Activated CD4-positive, alpha-beta T cell treated with anti-CD3 and anti-CD28 coated beads, Interleukin-2, Interleukin-4, amounts not matched to agents 100 ng/mL and 50 ng/mL, durations not matched to agents 16 hours and 8 hours (primary cell): Measurements from ENCODE around the gene KCNJ9.
A peak's percentile ranks its signal among the peaks of the same experiment; 100 is the strongest.

ENCODE experiments used
- DNase-seq: peaks from one replicate; pipeline ENCODE4 v3.0.0-alpha.2; 2020; ENCODE audit warnings: low spot score

KCNJ9 gene

GRCh38 chr1:160087118-160087662, 5.9 kb downstream of the KCNJ9 start:
- DNase-seq = no peak

GRCh38 chr1:160089883-160090282, 8.5 kb downstream of the KCNJ9 start:
- DNase-seq = no peak

GRCh38 chr1:160090760-160091159, 9.4 kb downstream of the KCNJ9 start:
- no peak for DNase-seq

- no peak for DNase-seq
Observed at GRCh38 chr1:160091666-160092223, 10.4 kb downstream of the KCNJ9 start.

DNA sequence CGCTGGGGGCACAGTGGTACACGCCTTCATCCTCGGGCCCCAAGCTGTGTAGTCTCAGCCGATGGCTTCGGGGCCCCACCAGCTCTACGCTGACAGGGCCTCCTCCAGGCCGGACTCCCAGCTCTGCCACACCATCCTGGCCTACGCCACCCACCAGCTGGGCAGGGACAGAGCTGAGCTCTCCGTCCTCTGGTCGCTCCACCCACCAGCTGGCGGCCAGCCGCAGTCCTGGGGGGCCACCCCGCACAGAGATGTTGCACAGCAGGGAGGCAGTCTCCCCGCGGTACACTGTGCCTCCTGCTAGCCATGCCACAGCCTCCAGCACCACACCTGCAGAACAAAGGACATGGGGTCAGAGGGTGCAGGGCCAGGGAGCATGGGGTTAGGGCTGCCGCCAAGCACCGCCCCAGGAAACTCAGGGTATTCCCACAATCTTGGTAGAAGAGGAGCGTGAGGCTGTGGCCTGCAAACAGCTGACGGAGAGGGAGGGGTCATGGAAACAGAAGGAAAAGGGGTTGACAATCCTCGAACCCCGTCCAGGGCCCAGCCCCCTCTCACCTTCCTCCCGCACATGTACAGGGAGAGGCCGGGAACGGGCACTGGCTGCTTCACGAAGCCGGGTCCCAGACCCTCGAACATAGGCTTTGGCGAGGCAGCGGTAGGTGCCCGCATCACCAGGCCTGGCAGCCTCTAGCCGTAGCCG, 11.2 kb downstream of the KCNJ9 start:
- DNase-seq = no peak

DNA sequence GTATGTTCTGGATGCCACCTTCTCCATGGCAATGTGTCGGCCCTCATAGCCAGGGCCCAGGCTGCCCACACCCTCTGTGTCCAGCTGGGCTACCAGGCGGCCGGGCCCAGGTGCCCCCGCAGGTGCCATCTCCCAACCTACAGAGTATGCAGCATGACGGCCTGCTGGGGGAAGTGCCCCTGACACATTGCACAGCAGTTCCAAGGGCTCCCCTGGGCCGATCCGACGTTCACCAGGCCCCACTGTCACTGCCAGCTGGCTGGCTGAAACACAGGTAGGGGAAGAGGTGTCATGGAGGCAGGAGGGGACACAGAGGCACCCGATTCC, 11.7 kb downstream of the KCNJ9 start:
- DNase-seq = no peak

- no peak for DNase-seq
Observed at GRCh38 chr1:160093624-160094290, 12.4 kb downstream of the KCNJ9 start.

DNA sequence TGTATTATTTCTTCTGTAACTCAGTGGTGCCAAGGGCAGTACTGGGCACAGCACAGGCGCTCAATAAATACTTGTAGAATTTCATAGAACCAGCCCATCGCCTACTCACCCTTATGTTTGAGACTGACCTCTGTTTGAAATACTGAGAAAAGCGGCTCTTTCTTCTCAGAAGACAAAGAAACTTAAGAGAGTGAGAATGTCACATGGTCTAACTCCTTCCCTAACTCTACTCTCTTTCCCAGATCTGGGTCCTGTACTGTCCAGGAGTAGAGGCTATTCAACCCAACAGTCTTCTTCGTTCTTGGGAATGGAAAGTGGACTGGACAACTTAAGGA, 12.9 kb downstream of the KCNJ9 start:
- no peak for DNase-seq

GRCh38 chr1:160094806-160095205, 13.5 kb downstream of the KCNJ9 start:
- DNase-seq = no peak

DNA sequence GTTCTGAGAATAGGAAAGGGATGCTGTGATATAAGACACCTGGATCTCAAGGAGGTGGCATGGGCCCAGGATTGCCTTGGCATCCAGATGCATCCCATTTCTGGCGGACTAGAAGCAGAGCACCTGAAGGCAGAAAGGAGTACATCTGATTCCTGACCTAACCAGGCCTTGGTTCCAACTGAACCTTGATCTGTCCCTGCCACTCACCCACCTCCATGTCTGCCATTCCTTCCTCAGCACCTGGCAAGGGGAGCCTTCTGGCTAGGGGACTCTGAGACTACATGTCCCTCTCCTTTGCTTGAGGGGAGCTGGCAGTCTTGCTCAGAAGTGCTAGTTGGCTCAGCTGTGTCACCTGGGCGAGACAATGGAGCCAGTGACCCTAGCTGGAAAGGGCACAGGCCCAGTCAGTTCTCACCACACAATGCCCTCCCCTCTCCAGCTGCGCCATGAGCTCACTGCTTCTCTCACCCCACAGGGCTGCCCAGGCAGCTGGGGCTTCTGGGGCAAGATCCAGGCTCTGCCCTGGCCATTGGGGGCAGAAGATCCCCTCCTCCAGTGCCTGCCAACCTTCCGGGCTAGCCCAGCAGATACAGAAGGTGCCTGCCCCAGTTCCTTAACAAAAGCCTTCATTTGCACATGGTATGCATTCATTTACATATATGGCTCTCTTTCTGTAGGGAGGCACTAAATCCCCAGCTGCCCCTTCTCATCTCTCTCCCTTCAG, 14.2 kb downstream of the KCNJ9 start:
- DNase-seq = no peak

DNA sequence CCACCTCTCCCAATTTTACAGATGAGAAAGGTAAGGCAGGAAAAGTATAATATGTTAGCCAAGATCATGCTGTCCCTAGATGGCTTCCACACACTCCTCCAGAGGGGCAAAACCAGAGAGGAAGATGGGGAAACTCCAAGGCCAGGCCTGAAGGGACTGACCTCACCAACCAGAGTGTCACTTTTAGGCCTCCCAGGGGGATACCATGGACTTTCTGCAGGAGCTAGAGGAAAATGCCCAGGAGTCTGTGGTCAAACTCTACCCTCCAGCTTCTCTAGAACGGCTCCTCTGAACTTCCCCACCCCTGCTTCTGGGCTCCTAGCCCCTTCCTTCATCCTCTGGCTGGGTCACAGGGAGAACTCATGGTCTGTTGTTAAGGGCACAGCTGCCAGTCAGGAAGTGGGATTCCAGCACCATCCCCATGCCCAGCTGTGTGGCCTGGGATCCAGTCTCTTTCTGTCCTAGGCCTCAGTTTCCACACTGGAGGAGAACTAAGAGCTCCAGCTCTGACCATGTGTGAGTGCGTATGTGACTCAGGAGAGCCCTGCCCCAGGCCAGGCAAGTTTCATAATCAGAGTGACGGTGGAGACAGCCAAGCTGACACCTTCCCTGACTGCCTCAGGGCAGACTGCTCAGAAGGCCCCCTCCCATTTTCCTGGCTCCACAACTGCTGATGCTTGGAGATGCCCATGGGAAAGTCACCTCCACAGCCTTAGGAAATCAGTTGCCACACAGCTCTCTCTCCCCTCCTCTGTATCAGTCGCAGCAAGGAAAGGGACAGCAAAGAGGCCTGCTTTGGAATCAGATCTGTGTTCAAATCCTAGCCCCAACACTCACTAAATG, 15.2 kb downstream of the KCNJ9 start:
- no peak for DNase-seq

DNA sequence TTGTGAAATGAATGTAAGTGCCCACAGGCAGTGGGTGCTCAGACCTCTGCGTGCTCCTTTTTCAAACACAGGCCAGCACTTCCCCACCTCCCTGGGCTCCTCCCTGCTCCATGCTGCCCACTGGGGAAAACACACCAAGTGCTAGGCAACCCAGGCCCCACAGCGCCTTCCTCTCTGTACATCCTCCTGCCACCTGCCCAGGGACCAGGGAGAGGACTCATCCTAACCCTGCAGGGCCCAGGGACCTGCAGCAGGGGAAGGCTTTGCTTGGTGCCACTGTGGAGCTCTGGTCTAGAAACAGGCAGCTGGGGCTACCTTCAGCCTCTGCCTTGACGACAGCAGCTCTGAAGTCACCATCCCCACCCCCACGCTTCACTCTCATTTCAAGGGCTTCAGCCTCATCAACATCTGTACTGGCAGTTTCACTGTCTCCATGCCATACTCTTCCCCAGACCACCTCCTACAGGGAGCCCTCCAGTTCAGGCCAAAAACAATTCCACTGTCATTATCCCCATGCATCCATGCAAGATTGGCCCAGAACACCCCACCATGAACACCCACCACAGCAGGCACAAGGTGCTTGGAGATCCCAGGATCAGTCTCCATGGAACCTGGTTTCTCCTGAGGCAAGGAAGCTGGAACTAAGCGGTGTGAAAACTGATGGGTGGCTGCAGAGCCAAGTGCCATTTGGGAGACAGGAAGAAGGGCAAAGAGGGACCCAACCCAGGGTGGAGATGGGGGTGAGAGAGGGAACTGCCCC, 16.0 kb downstream of the KCNJ9 start:
- DNase-seq = no peak

DNA sequence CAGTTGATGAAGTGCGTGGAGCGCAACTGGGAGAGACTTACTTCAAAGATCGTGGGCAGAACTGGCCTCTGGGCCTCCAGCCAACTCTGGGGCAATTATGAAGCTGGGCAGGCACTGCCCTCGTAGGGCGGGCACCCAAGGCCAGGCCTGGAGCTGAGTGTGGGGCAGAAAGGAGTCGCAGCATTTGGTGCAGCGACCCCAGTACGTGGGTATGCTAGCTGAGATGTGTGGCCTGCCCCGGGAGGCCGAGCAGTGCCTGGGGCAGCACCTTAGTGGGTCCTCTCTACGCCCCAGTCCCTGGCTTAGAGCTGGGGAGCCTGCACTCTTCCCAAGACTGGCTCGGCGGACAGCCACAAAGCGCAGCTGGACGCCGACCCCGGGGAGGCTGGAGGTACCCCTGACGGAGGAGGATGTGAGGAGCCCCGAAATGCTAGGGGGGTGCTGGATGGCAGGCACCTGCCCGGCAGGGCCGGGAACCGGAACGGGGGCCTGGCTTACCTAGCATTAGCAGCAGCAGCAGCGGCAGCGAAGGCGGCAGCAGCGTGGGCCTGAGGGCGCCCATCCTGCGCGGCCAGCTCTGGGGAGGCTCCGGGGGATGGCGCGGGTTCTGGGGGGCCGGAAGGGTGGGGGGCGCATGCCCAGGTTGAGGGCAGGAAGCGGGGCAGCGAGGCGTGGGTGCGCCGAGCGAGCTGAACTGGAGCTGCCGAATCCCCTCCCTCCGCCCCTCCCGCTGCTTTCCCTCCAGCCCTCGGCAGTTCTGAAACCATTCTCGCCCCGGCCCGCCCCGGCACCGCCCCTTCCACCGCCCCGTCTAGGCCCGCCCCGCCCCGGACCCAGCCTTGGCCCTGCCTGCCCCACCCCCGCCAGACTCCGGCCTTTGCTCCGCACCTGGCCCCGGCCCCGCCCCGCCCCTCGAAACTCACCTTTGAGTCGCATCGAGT, 16.8 kb downstream of the KCNJ9 start, which contains the start of gene IGSF8:
IGSF8 (minus strand) TSS at position 709 of the 941 bp plus-strand sequence; CDS start at position 562, 147 bp downstream.
- peak; percentile 87 for DNase-seq

- peak; percentile 97 for DNase-seq
Observed at GRCh38 chr1:160098852-160099561, 17.7 kb downstream of the KCNJ9 start.

DNA sequence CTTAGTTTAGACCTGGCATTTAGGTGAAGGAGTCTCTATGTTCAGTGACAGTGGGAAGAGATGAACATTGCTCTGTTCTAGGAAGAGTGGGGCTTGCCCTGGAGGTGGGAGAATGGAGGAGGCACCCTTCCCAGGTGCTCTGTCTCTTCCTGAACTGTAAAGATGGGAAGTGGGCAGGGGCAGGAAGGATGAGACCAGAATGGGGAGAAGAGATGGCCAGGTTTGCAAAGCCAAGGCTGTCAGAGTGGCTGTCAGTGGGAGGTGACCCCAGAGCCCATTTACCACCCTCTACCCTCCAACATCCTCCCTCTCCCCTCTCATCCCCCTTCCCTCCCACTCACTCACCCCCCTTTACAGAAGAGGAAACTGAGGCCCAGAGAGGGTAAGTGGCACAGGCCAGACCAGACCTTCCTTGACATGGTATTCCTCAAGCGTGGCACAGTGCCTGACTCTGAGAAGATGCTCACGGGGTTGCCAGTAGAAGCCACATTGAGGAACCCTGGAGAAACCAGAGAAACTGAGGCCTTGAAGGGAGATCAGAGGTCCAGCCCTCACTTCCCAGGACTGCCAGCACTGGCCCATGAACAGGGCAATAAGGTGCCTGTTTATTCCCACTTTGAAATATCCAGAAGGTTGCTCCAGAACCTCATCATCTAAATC, 18.5 kb downstream of the KCNJ9 start:
- DNase-seq = no peak

DNA sequence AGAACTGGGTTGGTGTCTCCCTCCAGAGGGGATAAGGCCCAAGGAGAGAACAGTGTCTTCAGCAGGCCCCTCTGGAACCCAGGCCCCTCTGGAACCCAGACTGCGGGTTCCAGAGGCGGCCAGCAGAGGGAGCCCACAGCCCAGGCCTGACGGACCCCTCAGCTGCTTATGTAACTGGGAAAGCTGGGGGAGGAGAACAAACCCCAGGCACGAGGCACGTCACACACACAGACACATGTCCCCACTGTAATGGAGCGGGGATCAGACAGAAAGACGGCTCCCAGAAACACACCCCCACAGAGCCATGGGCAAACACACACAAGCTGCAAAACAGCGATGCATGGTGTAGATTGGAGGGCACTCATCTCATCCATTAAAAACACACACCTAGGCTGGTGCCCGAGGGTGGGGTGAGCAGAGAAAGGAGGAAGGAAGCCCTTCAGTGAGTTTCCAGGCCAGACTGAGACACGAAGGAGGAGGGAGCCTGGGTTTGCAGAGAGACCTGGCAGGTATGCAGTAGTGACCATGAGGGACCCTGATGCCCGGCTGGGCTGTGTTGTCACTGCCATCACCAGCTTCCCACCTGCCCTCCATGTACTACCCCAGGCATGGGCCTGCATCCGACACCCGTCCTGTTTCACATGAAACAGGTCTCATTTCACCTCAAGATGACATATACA, 19.8 kb downstream of the KCNJ9 start:
- peak; percentile 71 for DNase-seq

- no peak for DNase-seq
Observed at GRCh38 chr1:160101717-160102522, 20.6 kb downstream of the KCNJ9 start.
